SIG-M5 treated with dmso at 0.1 percent for 504 hours (cell line): ENCODE measurements around the gene NTSR1.

Experiments
- DNase-seq: peaks from one replicate; lab custom pipeline; 2025; ENCODE audit not compliant: unreplicated experiment; lab: John Stamatoyannopoulos, UW

NTSR1 gene

GRCh38 chr20:62692801-62693523, 15.7 kb upstream of the NTSR1 start:
- no peak for DNase-seq

- no peak for DNase-seq
Measured at GRCh38 chr20:62693524-62693922, 15.1 kb upstream of the NTSR1 start.

- DNase-seq = no peak
Measured at GRCh38 chr20:62694106-62694505, 14.5 kb upstream of the NTSR1 start.

- DNase-seq = no peak
Measured at GRCh38 chr20:62694868-62695267, 13.8 kb upstream of the NTSR1 start.

- DNase-seq = no peak
Measured at GRCh38 chr20:62695448-62696414, 12.9 kb upstream of the NTSR1 start.

- DNase-seq = no peak
Measured at GRCh38 chr20:62696434-62696957, 12.1 kb upstream of the NTSR1 start.

GRCh38 chr20:62696989-62697388, 11.6 kb upstream of the NTSR1 start:
- DNase-seq = no peak

GRCh38 chr20:62697468-62697912, 11.1 kb upstream of the NTSR1 start:
- no peak for DNase-seq

- DNase-seq = no peak
Measured at GRCh38 chr20:62698231-62698630, 10.4 kb upstream of the NTSR1 start.

GRCh38 chr20:62699296-62699695, 9.3 kb upstream of the NTSR1 start:
- no peak for DNase-seq

- DNase-seq = no peak
Measured at GRCh38 chr20:62699741-62700140, 8.9 kb upstream of the NTSR1 start.

GRCh38 chr20:62700261-62700930, 8.2 kb upstream of the NTSR1 start:
- no peak for DNase-seq

- DNase-seq = no peak
Measured at GRCh38 chr20:62701161-62702012, 7.2 kb upstream of the NTSR1 start.

- DNase-seq = no peak
Measured at GRCh38 chr20:62702013-62702300, 6.7 kb upstream of the NTSR1 start.

GRCh38 chr20:62702895-62703852, 5.5 kb upstream of the NTSR1 start:
- DNase-seq = peak; percentile 76

- no peak for DNase-seq
Measured at GRCh38 chr20:62703853-62704228, 4.8 kb upstream of the NTSR1 start.

- DNase-seq = peak; percentile 72
Measured at GRCh38 chr20:62704341-62704948, 4.2 kb upstream of the NTSR1 start.

GRCh38 chr20:62705627-62706026, 3.0 kb upstream of the NTSR1 start:
- DNase-seq = no peak

- DNase-seq = no peak
Measured at GRCh38 chr20:62706344-62706743, 2.3 kb upstream of the NTSR1 start.
